Measurements from ENCODE around the gene MYRIP. TPM values are rescaled to one million over a fixed set of nuclear protein-coding genes. Genes with fewer than 3 reads are reported as not detected.

The MYRIP gene
- total RNA-seq, 4 donors from 2014 or later, result 2.4 to 9.8 (median 4.4) TPM

GRCh38 chr3:40224796-40225515 lies 415.5 kb downstream of the MYRIP start:
- TF ChIP-seq CTCF (IDR thresholded peaks at IDR 0.05; ENCODE audit: low read depth), result no peak

- TF ChIP-seq CTCF (IDR thresholded peaks at IDR 0.05; ENCODE audit: low read depth), result no peak
Observed at GRCh38 chr3:40226636-40227035, 417.2 kb downstream of the MYRIP start.

GRCh38 chr3:40228792-40229350 lies 419.5 kb downstream of the MYRIP start:
- TF ChIP-seq CTCF (IDR thresholded peaks at IDR 0.05; ENCODE audit: low read depth), result no peak

GRCh38 chr3:40229386-40229785 lies 420.0 kb downstream of the MYRIP start:
- TF ChIP-seq CTCF (IDR thresholded peaks at IDR 0.05; ENCODE audit: low read depth), result no peak

- no peak for TF ChIP-seq CTCF (IDR thresholded peaks at IDR 0.05; ENCODE audit: low read depth)
Observed at GRCh38 chr3:40229963-40230362, 420.6 kb downstream of the MYRIP start.

GRCh38 chr3:40230382-40230781 lies 421.0 kb downstream of the MYRIP start:
- TF ChIP-seq CTCF (IDR thresholded peaks at IDR 0.05; ENCODE audit: low read depth), result no peak

GRCh38 chr3:40232626-40233025 lies 423.2 kb downstream of the MYRIP start:
- no peak for TF ChIP-seq CTCF (IDR thresholded peaks at IDR 0.05; ENCODE audit: low read depth)
